ENCODE data around the gene RAB43. TPM values are rescaled to one million over a fixed set of nuclear protein-coding genes. Genes with fewer than 3 reads are reported as not detected.
A peak's percentile ranks its signal among the peaks of the same experiment; 100 is the strongest.

The RAB43 gene
- polyA plus RNA-seq, 10 donors: 0.78 to 3.6 (median 3.1) TPM

- no peak for DNase-seq
Observed at GRCh38 chr3:129040579-129041300, 80.9 kb downstream of the RAB43 start.

DNA sequence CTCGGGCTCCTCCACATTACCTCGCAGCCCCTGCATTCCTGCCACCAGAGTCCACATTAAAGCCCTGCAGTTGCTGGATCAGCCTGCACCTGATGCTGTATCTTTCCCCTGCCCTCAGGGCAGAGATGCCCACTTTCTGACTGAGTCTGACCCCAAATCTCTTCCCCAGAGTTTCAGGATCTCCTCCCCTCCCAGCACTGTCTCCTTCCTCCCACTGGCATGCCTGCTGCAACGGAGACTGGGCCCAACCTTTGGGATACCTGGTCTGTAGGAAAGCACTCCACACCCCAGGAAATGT, 81.6 kb downstream of the RAB43 start:
- DNase-seq: no peak

- DNase-seq: peak in 1 of 3 donors; percentile 40
Observed at GRCh38 chr3:129039271-129040038, 82.1 kb downstream of the RAB43 start.

- no peak for DNase-seq
Observed at GRCh38 chr3:129038121-129038855, 83.3 kb downstream of the RAB43 start.

Other genes with a start within 250 kb of the RAB43 start
- gene ACAD9, start 242.2 kb downstream of the RAB43 start, polyA plus RNA-seq (ENCODE audit: insufficient read length in 10 of 10): 10 to 100 TPM; 20.7 to 31.3 (median 26.3) TPM
- gene CFAP92, start 127.7 kb downstream of the RAB43 start, polyA plus RNA-seq (ENCODE audit: insufficient read length in 10 of 10): 1 to 10 TPM in 2 of 10 donors, under 1 TPM in 8; 0.42 to 1.5 (median 0.85) TPM
- 1 to 10 TPM in 8 of 10 donors, under 1 TPM in 2; 0.79 to 1.6 (median 1.3) TPM for gene EFCC1, start 120.5 kb downstream of the RAB43 start, polyA plus RNA-seq (ENCODE audit: insufficient read length in 10 of 10)
- under 1 TPM in 7 of 10 donors, not detected in 3; 0.24 to 0.59 (median 0.36) TPM for gene GP9, start 61.0 kb downstream of the RAB43 start, polyA plus RNA-seq (ENCODE audit: insufficient read length in 10 of 10)
- gene ISY1, start 39.3 kb upstream of the RAB43 start, polyA plus RNA-seq (ENCODE audit: insufficient read length in 10 of 10): 10 to 100 TPM; 29.9 to 45.3 (median 36.3) TPM
- 100 to 1,000 TPM; 298 to 344 (median 319) TPM for gene CNBP, start 62.1 kb upstream of the RAB43 start, polyA plus RNA-seq (ENCODE audit: insufficient read length in 10 of 10)
- gene COPG1, start 127.8 kb upstream of the RAB43 start, polyA plus RNA-seq (ENCODE audit: insufficient read length in 10 of 10): 100 to 1,000 TPM; 103 to 143 (median 112) TPM
- 10 to 100 TPM; 20.5 to 28.9 (median 24.2) TPM for gene HMCES, start 157.1 kb upstream of the RAB43 start, polyA plus RNA-seq (ENCODE audit: insufficient read length in 10 of 10)